Progenitor cell of endocrine pancreas (in vitro differentiated cells): ENCODE results near the gene RGL3. TPM values are rescaled to one million over a fixed set of nuclear protein-coding genes. Genes with fewer than 3 reads are reported as not detected.
"Not testable (repeated sequence)": the region's sequence is repeated elsewhere in the genome, so short reads cannot be mapped to it uniquely, and the experiment has no call there.

ENCODE experiments used
- DNase-seq: peaks from one replicate; pipeline ENCODE4 v3.0.0; 2021; ENCODE audit warnings: low spot score; ENCODE audit not compliant: unreplicated experiment
- H3K27ac Mint-ChIP-seq: 2 replicates; pipeline ENCODE4 v1.8.0; 2021; ENCODE audit warnings: mild to moderate bottlenecking, moderate library complexity, mixed read lengths
- H3K27me3 Mint-ChIP-seq: 2 replicates; pipeline ENCODE4 v1.8.0; 2021; ENCODE audit warnings: mixed read lengths
- H3K36me3 Mint-ChIP-seq: 2 replicates; pipeline ENCODE4 v1.8.0; 2022; ENCODE audit warnings: mixed read lengths; ENCODE audit not compliant: insufficient read depth
- H3K4me1 Mint-ChIP-seq: 2 replicates; pipeline ENCODE4 v1.8.0; 2021; ENCODE audit warnings: low read depth, mixed read lengths
- H3K4me3 Mint-ChIP-seq: 2 replicates; pipeline ENCODE4 v1.8.0; 2021; ENCODE audit warnings: low read depth, mild to moderate bottlenecking, moderate library complexity, mixed read lengths
- H3K9me3 Mint-ChIP-seq: 2 replicates; pipeline ENCODE4 v1.8.0; 2021; ENCODE audit warnings: low read depth, mixed read lengths
- CTCF ChIP-seq: fragments of 200-600 bp; sonication (generic); IDR thresholded peaks from one replicate; pipeline ENCODE4 v1.5.0; 2021; ENCODE audit warnings: antibody characterized with exemption, mild to moderate bottlenecking; ENCODE audit not compliant: unreplicated experiment
- long read RNA-seq: library from polyadenylated mRNA; unstranded; transcript quantifications from one replicate; pipeline ENCODE4 v2.0.0, GENCODE V29; 2020
- total RNA-seq: library from RNA; stranded (reverse); gene quantifications from 2 replicates; pipeline ENCODE4 v1.2.1, GENCODE V29; 2021

The RGL3 gene
- 266 and 284 TPM in 2 replicates for total RNA-seq
- long read RNA-seq, partial matches to known transcripts: 0 of 4 reads
- long read RNA-seq, other reads (novel, unspliced or antisense): 4 of 4 reads

GRCh38 chr19:11418549-11419506, at the start of gene RGL3:
RGL3 (minus strand) TSS chr19:11419314; CDS start chr19:11419278, 36 bp downstream.
- H3K9me3 Mint-ChIP-seq: no peaks in the 10 kb centered on the region
- H3K36me3 Mint-ChIP-seq: peaks cover 3% of the 10 kb centered on the region
- no peak for TF ChIP-seq CTCF
- H3K4me1 Mint-ChIP-seq: peaks cover 9% of the 10 kb centered on the region
- H3K27ac Mint-ChIP-seq: peak within 1 kb of the TSS; percentile 98
- DNase-seq: peak; percentile 79
- H3K4me3 Mint-ChIP-seq: peak within 1 kb of the TSS; percentile 90
- peaks cover 34% of the 10 kb centered on the region for H3K27me3 Mint-ChIP-seq

GRCh38 chr19:11468266-11468845, 49.2 kb upstream of the RGL3 start:
- not testable (repeated sequence) for H3K4me3 Mint-ChIP-seq, DNase-seq, H3K9me3 Mint-ChIP-seq, H3K36me3 Mint-ChIP-seq, H3K4me1 Mint-ChIP-seq, H3K27ac Mint-ChIP-seq
- peaks cover 15% of the 10 kb centered on the region for H3K27me3 Mint-ChIP-seq

GRCh38 chr19:11465600-11465999, 46.5 kb upstream of the RGL3 start:
- no peaks in the 10 kb centered on the region for H3K9me3 Mint-ChIP-seq
- DNase-seq: no peak
- peaks cover 2% of the 10 kb centered on the region for H3K27me3 Mint-ChIP-seq
- H3K27ac Mint-ChIP-seq: no peak overlapping the region
- no peak overlapping the region for H3K4me3 Mint-ChIP-seq
- TF ChIP-seq CTCF: no peak
- no peaks in the 10 kb centered on the region for H3K4me1 Mint-ChIP-seq
- H3K36me3 Mint-ChIP-seq: no peaks in the 10 kb centered on the region

- peaks cover 2% of the 10 kb centered on the region for H3K27me3 Mint-ChIP-seq
- no peaks in the 10 kb centered on the region for H3K4me1 Mint-ChIP-seq
- DNase-seq: no peak
- no peaks in the 10 kb centered on the region for H3K36me3 Mint-ChIP-seq
- H3K9me3 Mint-ChIP-seq: no peaks in the 10 kb centered on the region
- TF ChIP-seq CTCF: no peak
- no peak overlapping the region for H3K27ac Mint-ChIP-seq
- H3K4me3 Mint-ChIP-seq: no peak overlapping the region
These were observed 45.5 kb upstream of the RGL3 start for GRCh38 chr19:11464333-11465265.

GRCh38 chr19:11463391-11463790, 44.3 kb upstream of the RGL3 start:
- no peak for TF ChIP-seq CTCF
- H3K27ac Mint-ChIP-seq: no peak overlapping the region
- H3K36me3 Mint-ChIP-seq: no peaks in the 10 kb centered on the region

More at GRCh38 chr19:11463391-11463790, 44.3 kb upstream of the RGL3 start:
- Mint-ChIP-seq H3K4me3 (no peak overlapping the region), H3K9me3 (no peaks in the 10 kb centered on the region), H3K4me1 (no peaks in the 10 kb centered on the region), H3K27me3 (peaks cover 2% of the 10 kb centered on the region)
- no peak for DNase-seq
